Bronchial epithelial cell (primary cell): ENCODE results near the gene CCNY. TPM values are rescaled to one million over a fixed set of nuclear protein-coding genes. Genes with fewer than 3 reads are reported as not detected.

ENCODE experiments used
- DNase-seq: peaks from one replicate; pipeline ENCODE4 v3.0.0-alpha.2; 2010; ENCODE audit warnings: low read depth
- FAIRE-seq: peaks from 2 replicates; lab custom pipeline; 2011; peaks lifted over from hg19 to GRCh38; lab: Jason Lieb, UNC
- H3K27me3 ChIP-seq: 2 replicates; pipeline ENCODE4 v1.5.1; 2011; ENCODE audit warnings: low read length; ENCODE audit not compliant: control insufficient read depth, insufficient read depth
- H3K36me3 ChIP-seq: 2 replicates; pipeline ENCODE4 v1.5.1; 2011; ENCODE audit warnings: low read length; ENCODE audit not compliant: control insufficient read depth, insufficient read depth
- H3K4me3 ChIP-seq: 2 replicates; pipeline ENCODE4 v1.5.1; 2011; ENCODE audit warnings: mild to moderate bottlenecking, low read depth, low read length, control low read depth
- total RNA-seq: library from RNA; depleted of rRNA; stranded (reverse); fragments of >200 nt; gene quantifications from 2 replicates; pipeline ENCODE4 v1.2.1, GENCODE V29; 2014
- TF ChIP-seq, protein P1 (sequence below): IDR thresholded peaks from 2 replicates; pipeline ENCODE4 v1.5.1; 2011; ENCODE audit warnings: mild to moderate bottlenecking, moderate library complexity, low read length, control low read depth, inconsistent platforms; ENCODE audit not compliant: insufficient read depth, severe bottlenecking

Gene CCNY
- total RNA-seq, 1 donor from 2014 or later, result 66.3 TPM

DNA sequence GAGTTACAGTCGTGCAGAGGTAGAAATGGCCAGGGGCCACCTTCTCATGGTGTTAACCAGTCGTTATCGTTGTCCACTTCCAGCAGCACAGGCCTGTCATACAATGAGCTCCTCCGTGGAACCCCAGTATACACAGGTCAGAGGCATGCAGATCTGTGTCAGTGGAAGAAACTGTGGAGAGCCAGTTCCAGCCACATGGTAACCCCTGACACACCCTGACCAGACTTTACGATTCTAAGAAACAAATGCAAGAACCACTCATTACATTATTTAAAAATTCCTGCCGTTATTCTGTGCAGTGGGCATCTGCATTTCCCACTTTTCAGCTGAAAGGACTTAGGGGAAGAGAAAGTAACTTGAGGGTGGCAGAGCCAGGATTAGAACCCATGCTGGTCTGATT lies 245.3 kb downstream of the CCNY start:
- no peak for FAIRE-seq
- TF ChIP-seq, protein P1, sequence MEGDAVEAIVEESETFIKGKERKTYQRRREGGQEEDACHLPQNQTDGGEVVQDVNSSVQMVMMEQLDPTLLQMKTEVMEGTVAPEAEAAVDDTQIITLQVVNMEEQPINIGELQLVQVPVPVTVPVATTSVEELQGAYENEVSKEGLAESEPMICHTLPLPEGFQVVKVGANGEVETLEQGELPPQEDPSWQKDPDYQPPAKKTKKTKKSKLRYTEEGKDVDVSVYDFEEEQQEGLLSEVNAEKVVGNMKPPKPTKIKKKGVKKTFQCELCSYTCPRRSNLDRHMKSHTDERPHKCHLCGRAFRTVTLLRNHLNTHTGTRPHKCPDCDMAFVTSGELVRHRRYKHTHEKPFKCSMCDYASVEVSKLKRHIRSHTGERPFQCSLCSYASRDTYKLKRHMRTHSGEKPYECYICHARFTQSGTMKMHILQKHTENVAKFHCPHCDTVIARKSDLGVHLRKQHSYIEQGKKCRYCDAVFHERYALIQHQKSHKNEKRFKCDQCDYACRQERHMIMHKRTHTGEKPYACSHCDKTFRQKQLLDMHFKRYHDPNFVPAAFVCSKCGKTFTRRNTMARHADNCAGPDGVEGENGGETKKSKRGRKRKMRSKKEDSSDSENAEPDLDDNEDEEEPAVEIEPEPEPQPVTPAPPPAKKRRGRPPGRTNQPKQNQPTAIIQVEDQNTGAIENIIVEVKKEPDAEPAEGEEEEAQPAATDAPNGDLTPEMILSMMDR, result no peak
- Histone ChIP-seq H3K36me3 (no peaks in the 10 kb centered on the region), H3K4me3 (no peak overlapping the region), H3K27me3 (no peaks in the 10 kb centered on the region)
- no peak for DNase-seq

DNA sequence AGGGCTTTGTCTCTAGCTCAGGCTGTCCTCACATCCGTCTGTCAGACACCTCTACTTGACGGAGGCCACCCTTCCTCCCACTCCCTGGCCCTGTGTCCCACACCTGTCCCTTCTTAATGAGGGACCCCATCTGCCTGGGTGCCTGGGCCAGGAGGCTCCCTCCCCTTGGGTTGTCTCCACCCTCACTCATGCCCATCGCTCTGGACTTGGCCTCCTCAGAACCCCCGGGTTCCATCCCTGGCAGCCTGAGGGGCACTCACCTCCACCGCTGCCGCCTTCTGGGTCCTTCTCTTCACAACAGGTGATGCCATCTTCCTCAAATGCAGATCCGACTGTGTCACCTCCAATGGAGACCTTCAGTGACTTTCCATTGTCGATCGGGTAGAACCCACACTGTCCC lies 248.6 kb downstream of the CCNY start:
- no peak overlapping the region for H3K4me3 ChIP-seq
- no peak for DNase-seq
- no peak for FAIRE-seq
- H3K27me3 ChIP-seq, result no peaks in the 10 kb centered on the region
- no peaks in the 10 kb centered on the region for H3K36me3 ChIP-seq
- TF ChIP-seq, protein P1, result no peak

DNA sequence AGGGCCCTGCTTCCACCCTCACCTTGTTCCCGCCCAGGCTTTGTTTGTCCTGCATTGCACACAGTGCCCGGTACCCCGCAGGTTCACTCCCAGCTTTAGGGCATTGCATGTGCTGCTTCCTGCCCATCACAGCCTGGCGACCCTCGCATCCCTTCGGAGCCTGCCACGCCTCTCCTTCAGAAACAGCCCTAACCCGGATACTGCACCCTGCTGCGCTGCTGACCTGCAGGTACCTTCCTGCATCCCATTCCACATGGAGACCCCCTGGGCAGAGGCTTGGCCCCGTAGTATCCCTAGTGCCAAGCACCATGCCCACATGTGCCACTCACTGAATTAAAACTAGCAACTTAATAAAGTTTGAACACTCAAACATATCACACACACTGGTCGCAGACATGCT lies 249.0 kb downstream of the CCNY start:
- TF ChIP-seq, protein P1, result no peak
- no peaks in the 10 kb centered on the region for H3K27me3 ChIP-seq
- no peak overlapping the region for H3K4me3 ChIP-seq
- DNase-seq, result no peak
- no peaks in the 10 kb centered on the region for H3K36me3 ChIP-seq
- no peak for FAIRE-seq

DNA sequence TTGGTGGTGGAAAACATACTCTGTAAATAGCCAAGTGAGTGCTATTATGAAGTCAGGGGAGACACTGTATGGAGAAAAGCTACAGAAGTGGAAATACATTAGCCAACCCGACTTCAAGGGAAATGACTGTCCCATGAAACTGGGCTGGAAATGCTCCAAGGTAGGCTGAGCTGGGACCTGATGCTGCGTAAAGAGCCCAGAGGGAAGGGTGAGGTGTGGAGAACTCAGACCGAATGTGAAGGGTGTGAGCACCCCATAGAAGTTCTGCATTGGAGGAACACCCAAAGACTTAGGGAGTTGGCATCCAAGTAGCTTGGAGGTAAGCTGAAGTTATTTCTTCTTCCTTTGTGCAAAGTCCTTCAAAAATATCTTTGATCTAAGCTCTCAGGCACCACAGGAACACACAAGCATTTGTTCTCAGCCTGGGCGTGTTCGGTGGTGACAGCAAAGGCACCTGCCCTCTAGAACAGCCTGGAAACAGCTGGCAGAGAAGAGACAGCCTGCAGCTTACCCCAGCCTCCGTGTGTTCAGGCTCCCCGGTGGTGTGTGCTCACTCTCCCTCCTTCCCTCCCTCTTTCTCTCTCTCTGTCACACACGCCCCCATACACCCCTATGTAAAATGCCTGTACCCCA lies 249.7 kb downstream of the CCNY start:
- no peak for FAIRE-seq
- Histone ChIP-seq H3K36me3 (no peaks in the 10 kb centered on the region), H3K27me3 (no peaks in the 10 kb centered on the region), H3K4me3 (no peak overlapping the region)
- peak; percentile 15 for DNase-seq
- TF ChIP-seq, protein P1, result no peak

DNA sequence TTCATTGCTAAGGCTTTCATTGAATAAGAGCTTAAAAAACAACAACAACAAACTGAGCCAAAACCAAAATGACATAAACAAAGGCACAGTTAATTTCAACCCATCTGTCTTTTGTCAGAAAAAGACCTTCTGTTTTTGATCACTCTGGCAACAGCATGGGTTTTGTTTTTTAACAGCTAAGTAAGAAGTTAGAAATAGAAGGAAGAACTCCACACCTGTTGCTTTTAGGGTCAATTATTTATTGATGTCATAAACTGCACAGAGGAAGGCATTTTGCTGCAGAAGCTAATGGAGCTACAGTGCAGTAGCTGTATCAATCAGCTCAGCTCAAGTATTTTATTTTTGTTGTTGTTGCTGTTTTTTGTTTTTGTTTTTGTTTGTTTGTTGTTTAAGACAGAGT lies 252.5 kb downstream of the CCNY start:
- no peak for FAIRE-seq
- DNase-seq, result no peak
- Histone ChIP-seq H3K36me3 (no peaks in the 10 kb centered on the region), H3K4me3 (no peak overlapping the region), H3K27me3 (no peaks in the 10 kb centered on the region)
- TF ChIP-seq, protein P1, result no peak

DNA sequence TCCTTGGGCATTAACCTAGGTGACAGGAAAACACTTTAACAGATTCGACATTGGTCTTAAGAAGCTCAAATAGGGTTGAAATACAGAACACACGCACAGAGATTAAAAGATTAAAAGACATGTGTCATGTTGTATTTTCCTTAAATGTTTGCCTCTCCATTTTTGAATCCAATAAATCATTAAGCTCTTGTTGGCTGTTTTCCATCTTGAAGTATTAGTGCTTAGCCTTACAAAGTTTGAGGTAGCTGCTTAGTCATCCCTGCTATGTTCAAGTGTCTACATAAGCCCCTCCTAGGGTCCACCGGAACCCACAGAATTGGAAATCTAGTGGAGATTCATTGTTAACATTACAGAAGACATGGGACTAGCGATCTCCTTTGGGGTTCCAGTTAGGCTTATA lies 256.1 kb downstream of the CCNY start:
- TF ChIP-seq, protein P1, result no peak
- no peak overlapping the region for H3K4me3 ChIP-seq
- FAIRE-seq (no peak), DNase-seq (no peak)
- H3K27me3 ChIP-seq, result no peaks in the 10 kb centered on the region
- no peaks in the 10 kb centered on the region for H3K36me3 ChIP-seq
